ENCODE results near the gene GLIS1. TPM values are rescaled to one million over a fixed set of nuclear protein-coding genes. Genes with fewer than 3 reads are reported as not detected.

GLIS1 gene
- total and polyA plus RNA-seq, 2 of the 8 experiments (the other 6 are each of a cell fraction or from before 2014, with no cell fraction given), result 0.15 to 0.22 TPM

- TF ChIP-seq RFX5 (IDR thresholded peaks at IDR 0.05; ENCODE audit: borderline replicate concordance, low read depth, low read length) (no peak), POU5F1 (IDR thresholded peaks at IDR 0.05; ENCODE audit: low read depth, low read length) (no peak), KDM4A (IDR thresholded peaks at IDR 0.05; ENCODE audit: low read depth, low read length, severe bottlenecking) (no peak), BRCA1 (IDR thresholded peaks at IDR 0.05; ENCODE audit: low read depth, low read length) (no peak)
Observed at GRCh38 chr1:53546409-53547155, 192.4 kb downstream of the GLIS1 start (continued).

All from H1 (cell line).